Body of pancreas (tissue), 4 donors: ENCODE data around the gene C12orf60. TPM values are rescaled to one million over a fixed set of nuclear protein-coding genes. Genes with fewer than 3 reads are reported as not detected.

ENCODE experiments used
- ATAC-seq: fragments of 150-250 bp; one replicate; pipeline ENCODE4 v1.9.1; 2016
- DNase-seq, 4 donors: peaks; one replicate each; pipeline ENCODE4 v3.0.0-alpha.2; 2019
- H3K27ac ChIP-seq, 4 donors: fragments of 200-600 bp; sonication (generic); 1 replicate in 3 of 4; 2 replicates in 1 of 4; pipeline versions ENCODE4 v1.5.1 to v1.6.1; 2016 to 2019; ENCODE audit warnings: mild to moderate bottlenecking in 1 of 4, mixed read lengths in 1 of 4, moderate library complexity in 1 of 4
- H3K27me3 ChIP-seq, 2 donors: fragments of 200-600 bp; sonication (generic); one replicate each; pipeline ENCODE4 v1.6.0; 2016; ENCODE audit warnings: mild to moderate bottlenecking in 1 of 2
- H3K36me3 ChIP-seq, 2 donors: fragments of 200-600 bp; sonication (generic); replicated peaks in 1 of 2; 2 replicates each; pipeline ENCODE4 v1.5.1; 2016; ENCODE audit warnings: low read depth in 2 of 2; ENCODE audit not compliant: insufficient read depth in 1 of 2
- H3K4me1 ChIP-seq: fragments of 200-600 bp; sonication (generic); one replicate; pipeline ENCODE4 v1.6.0; 2016
- H3K4me3 ChIP-seq, 2 donors: fragments of 200-600 bp; sonication (generic); 1 replicate in 1 of 2; 2 replicates in 1 of 2; pipeline ENCODE4 v1.5.1; 2016 to 2019
- H3K9me3 ChIP-seq, 3 donors: fragments of 200-600 bp; sonication (generic); 1 replicate in 2 of 3; 2 replicates in 1 of 3; pipeline ENCODE4 v1.5.1; 2016
- CTCF ChIP-seq, 7 experiments: fragments of 450-650 bp in 4 of 7; fragments of 200-600 bp in 3 of 7; sonication (generic) in 3 of 7; IDR thresholded peaks; one replicate each; pipeline ENCODE4 v1.5.1; 2016 to 2019; ENCODE audit warnings: antibody characterized with exemption in 7 of 7
- POLR2A ChIP-seq, 3 donors: fragments of 450-650 bp; IDR thresholded peaks; one replicate each; pipeline ENCODE4 v1.6.1; 2016; ENCODE audit warnings: antibody characterized with exemption in 3 of 3, mild to moderate bottlenecking in 2 of 3
- WGBS, 2 donors: methylation state at CpG; one replicate each; pipeline ENCODE4 v1.1.5; 2017; 5-methylcytosine and 5-hydroxymethylcytosine counted together
- intact Hi-C: fragments of 100-400 bp; cut with DNase I; formaldehyde crosslinking; loops from one replicate; pipeline ENCODE4 v1.15.1; 2023
- total RNA-seq, 2 donors: library from RNA; depleted of rRNA; stranded (reverse); fragments of >200 nt; gene quantifications; one replicate each; pipeline ENCODE4 v1.1.0, GENCODE V29; 2016

The C12orf60 gene
- total RNA-seq, 2 donors from 2014 or later = 1.8 TPM; not detected in 1

GRCh38 chr12:14769969-14770495 is 33.4 kb upstream of the C12orf60 start:
- TF ChIP-seq POLR2A (IDR thresholded peaks at IDR 0.05) (peak; percentile 69 to 90 (median 86)), CTCF (IDR thresholded peaks at IDR 0.05) (peak; percentile 66 to 98 (median 93))
- Histone ChIP-seq H3K36me3 (no peaks in the 10 kb centered on the region), H3K27me3 (no peaks in the 10 kb centered on the region), H3K4me1 (peaks cover 40% of the 10 kb centered on the region), H3K4me3 (peak overlapping the region; percentile 28 to 85), H3K27ac (peak overlapping the region; percentile 96 to 98 (median 98)), H3K9me3 (no peaks in the 10 kb centered on the region)
- peak; percentile 64 for ATAC-seq
- intact Hi-C loops = no loop called here
- DNase-seq = peak; percentile 87 to 92 (median 90)
- WGBS, 2 donors = 0% methylated on average over 1 to 38 of the region's 38 CpGs

GRCh38 chr12:14770496-14771461 is 32.7 kb upstream of the C12orf60 start:
- H3K4me1 ChIP-seq = peaks cover 36% of the 10 kb centered on the region
- WGBS, 2 donors = 0 to 1% methylated on average over 33 to 56 of the region's 56 CpGs
- intact Hi-C loops = no loop called here
- no peaks in the 10 kb centered on the region for H3K27me3 ChIP-seq
- H3K27ac ChIP-seq = peak overlapping the region; percentile 96 to 98 (median 98)
- DNase-seq (peak; percentile 97 to 98 (median 98)), ATAC-seq (peak; percentile 47)
- H3K4me3 ChIP-seq = peak overlapping the region; percentile 28 to 85
- H3K9me3 ChIP-seq = no peaks in the 10 kb centered on the region
- no peaks in the 10 kb centered on the region for H3K36me3 ChIP-seq
- TF ChIP-seq CTCF (IDR thresholded peaks at IDR 0.05) (peak in 2 of 7 experiments; percentile 4 to 7), POLR2A (IDR thresholded peaks at IDR 0.05) (peak; percentile 96 to 100 (median 100))

- Histone ChIP-seq H3K4me3 (no peak overlapping the region), H3K36me3 (no peaks in the 10 kb centered on the region), H3K27me3 (no peaks in the 10 kb centered on the region), H3K27ac (peak overlapping the region in 3 of 4 donors; percentile 97 to 98 (median 98)), H3K4me1 (peaks cover 38% of the 10 kb centered on the region), H3K9me3 (no peaks in the 10 kb centered on the region)
- TF ChIP-seq POLR2A (IDR thresholded peaks at IDR 0.05) (no peak), CTCF (IDR thresholded peaks at IDR 0.05) (no peak)
- no peak for ATAC-seq
- WGBS, 2 donors = 29 to 31% methylated on average over 6 of the region's 6 CpGs
- DNase-seq = no peak
- intact Hi-C loops = no loop called here
Observed at GRCh38 chr12:14771651-14772137, 31.8 kb upstream of the C12orf60 start.

- H3K4me3 ChIP-seq = no peak overlapping the region
- no peak overlapping the region for H3K27ac ChIP-seq
- H3K27me3 ChIP-seq = no peaks in the 10 kb centered on the region
- H3K36me3 ChIP-seq = no peaks in the 10 kb centered on the region
- 81 to 83% methylated on average over 5 of the region's 5 CpGs for WGBS, 2 donors
- no peak for ATAC-seq
- H3K4me1 ChIP-seq = peaks cover 39% of the 10 kb centered on the region
- DNase-seq = no peak
- no peaks in the 10 kb centered on the region for H3K9me3 ChIP-seq
- intact Hi-C loops = no loop called here
- TF ChIP-seq CTCF (IDR thresholded peaks at IDR 0.05) = no peak
- no peak for TF ChIP-seq POLR2A (IDR thresholded peaks at IDR 0.05)
Observed at GRCh38 chr12:14772946-14773345, 30.5 kb upstream of the C12orf60 start.
